ENCODE results near the gene CAMSAP1.
"Not testable (repeated sequence)": the region's sequence is repeated elsewhere in the genome, so short reads cannot be mapped to it uniquely, and the experiment has no call there.

Gene CAMSAP1

DNA sequence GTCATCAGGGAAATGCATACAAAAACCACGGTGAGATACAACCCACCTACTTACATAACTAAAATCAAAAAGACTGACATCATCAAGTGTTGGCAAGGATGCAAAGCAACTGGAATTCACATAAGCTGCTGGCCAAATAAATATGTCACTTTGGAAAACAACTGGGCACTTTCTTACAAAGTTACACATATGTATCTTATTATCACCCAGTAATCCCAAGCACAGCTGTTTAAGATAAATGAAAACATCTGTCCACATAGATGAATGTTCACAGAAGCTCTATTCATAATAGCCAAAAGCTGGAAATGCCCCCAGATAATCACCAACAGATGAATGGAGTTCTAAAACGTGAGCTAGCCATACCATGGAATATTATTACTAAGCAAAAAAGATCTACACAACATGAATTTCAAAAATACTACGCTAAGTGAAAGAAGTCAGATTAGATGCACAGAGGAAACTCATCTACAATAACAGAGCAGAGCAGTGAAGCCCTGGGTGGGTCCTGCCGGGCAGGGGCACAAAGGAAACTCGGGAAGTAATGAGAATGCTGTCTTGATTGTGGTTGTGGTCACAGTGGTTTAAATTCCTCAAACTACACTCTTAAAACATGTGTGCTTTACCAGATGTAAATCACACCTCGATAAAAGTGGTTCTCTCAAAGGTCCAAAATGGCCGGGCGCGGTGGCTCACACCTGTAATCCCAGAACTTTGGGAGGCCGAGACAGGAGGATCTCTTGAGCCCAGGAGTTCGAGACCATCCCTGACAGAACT, 8.5 kb downstream of the CAMSAP1 start:
- no peak for DNase-seq (ENCODE audit: low read depth in 2 of 2)

DNA sequence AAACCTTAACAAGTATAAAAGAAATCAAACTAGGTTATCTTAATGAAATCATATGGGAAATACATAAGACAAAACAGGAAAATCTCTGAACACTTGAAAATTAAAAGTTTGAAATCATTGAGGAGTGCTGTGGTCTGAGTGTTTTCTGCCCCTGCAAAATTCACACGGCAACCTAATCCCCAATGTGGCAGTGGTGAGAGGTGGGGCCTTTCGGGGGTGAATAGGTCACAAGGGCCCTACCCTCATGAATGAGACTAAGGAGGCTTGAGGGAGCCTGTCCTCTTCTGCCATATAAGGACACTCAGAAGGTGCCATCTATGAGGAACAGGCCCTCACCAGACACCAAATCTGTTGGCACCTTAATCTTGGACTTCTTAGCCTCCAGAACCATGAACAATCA, 10.7 kb downstream of the CAMSAP1 start:
- no peak for DNase-seq (ENCODE audit: low read depth in 2 of 2)

DNA sequence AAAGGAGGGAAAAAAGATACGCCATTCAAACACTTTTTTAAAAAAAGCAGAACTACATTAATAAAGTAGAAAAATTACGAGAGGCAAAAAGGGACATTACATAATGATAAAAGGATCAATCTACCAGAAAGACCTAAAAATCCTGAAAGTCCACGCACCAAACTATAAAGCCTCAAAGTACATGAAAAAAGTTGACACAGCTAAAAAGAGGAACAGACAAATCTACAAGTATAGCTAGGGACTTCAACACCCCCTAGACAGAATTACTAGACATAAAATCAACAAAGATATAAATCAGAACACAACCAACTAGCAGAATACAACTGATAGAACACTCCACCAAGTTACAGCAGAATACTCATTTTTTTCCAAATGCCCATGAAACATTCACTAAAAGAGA, 11.1 kb downstream of the CAMSAP1 start:
- no peak for DNase-seq (ENCODE audit: low read depth in 2 of 2)

DNA sequence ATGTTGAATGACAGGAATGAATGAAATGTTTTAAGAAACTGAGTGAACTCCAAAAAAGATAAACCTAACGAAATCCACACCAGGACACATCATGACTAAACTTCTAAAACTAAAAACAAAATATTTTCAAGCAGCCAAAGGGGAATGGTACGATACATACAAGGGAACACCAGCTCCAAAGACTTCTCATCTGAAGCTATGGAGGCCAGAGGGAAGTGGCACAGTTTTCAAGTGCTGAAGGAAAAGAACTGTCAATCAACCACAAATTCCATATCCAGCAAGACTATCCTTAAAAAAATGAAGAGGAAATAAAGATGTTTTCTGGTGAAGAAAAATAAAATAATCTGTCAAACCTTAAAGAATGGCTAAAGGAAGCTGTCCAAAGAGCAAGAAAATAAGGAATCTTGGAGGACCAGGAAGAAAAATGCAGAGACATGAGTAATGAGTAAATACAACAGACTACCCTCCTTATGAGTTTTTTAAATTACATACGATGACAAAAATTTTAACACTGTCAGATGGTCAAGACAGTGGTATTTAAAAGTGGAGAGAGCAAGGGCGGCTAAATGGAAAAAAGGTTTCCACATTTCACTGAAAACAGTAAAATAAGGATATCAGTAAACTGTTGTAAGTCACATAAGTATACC, 12.0 kb downstream of the CAMSAP1 start:
- no peak for DNase-seq (ENCODE audit: low read depth in 2 of 2)

DNA sequence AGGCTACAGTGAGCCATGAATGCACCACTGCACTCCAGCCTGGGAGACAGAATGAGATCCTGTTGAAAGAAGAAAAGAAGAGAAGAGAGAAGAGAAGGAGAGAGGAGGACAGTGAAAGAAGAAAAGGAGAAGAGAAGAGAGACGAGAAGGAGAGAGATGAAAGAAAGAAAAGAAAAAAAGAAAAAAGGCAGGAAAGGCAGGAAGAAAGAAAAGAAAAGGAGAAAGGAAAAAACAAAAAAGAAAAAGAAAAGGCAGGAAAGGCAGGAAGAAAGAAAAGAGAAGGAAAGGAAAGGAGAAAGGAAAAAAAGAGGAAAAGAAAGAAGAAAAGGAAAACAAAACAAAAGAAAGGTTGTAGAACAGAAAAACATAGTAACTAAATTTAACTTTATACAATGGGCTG, 14.2 kb downstream of the CAMSAP1 start:
- DNase-seq (ENCODE audit: low read depth in 2 of 2), result no peak

DNA sequence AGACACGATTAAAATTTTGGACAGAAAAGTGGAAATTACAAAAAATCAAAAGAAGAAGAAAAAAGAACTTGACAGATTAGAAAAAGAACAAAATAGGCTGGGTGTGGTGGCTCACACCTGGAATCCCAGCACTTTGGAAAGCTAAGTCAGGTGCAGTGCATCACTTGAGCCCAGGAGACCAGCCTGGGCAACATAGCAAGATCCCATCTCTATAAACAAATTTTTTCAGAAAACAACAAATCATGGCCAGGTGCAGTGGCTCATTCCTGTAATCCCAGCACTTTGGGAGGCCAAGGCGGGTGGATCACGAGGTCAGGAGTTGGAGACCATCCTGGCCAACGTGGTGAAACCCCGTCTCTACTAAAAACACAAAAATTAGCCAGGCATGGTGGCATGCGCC, 15.0 kb downstream of the CAMSAP1 start:
- not testable (repeated sequence) for DNase-seq (ENCODE audit: low read depth in 2 of 2)

DNA sequence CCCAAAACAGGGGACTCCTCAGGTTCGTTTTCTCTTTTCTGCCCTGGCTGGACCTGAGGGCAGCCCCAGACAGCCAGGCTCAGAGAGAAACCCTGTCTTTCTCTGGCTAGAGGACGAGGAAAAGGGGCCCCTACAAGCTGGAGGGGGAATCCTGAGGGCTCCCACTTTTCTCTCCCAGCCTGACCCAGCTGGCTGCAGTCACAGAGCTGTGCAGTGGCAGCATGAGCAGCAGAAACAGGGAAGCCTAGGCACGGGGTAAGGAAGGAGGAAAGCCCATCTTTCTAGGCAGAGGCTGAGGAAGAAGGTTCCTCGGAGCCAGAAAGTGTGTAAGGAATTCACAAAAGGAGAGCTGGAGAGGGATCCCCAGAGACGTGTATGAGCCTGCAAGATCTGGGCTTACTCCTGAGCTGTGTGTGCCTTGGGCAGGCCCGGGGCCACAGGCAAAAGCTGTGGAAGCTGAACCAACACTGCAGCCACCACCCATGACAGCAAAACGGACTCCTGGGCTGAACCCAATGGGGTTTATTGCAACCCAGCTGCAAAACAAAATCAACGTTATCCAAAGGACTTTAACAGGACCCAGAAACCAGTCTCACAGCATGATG, 16.2 kb downstream of the CAMSAP1 start:
- DNase-seq (ENCODE audit: low read depth in 2 of 2), result no peak

DNA sequence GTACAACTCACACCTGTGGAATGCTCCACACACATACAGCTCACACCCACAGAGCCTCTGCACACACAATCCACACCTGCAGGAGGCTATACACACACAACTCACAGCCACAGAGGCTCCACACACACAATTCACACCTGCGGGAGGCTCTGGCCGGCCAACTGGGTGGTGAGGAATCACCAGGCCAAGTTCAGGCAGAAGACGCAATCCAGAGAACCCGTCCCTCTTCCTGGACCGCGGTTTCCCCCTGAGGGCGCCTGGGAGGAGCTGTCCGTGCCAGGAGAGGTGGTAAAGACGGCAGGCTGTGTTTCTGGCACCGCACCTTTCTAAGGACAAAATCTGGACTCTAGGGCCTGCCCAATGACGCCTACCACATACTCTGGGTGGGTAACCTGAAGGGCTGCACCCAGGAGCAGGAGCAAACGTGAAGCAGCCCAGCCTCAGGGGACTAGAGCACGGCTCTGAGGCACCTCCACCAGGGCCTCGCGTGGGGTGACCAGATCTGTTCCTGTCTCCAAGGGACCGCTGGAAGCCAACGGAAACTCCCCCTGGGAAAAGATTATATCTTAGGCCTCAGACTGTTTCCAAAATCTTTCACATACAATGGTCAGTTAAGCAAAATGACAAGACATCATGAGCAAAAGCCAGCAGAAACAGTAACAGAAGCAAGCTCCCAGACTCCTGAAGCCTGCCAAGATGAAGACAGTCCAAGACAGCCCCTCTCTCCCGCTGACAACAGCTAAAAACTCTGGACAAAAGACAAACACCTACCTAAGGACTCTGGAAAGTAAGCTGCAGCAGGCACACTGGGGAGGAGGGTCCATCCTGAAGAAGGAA, 16.9 kb downstream of the CAMSAP1 start:
- DNase-seq (ENCODE audit: low read depth in 2 of 2), result no peak

DNA sequence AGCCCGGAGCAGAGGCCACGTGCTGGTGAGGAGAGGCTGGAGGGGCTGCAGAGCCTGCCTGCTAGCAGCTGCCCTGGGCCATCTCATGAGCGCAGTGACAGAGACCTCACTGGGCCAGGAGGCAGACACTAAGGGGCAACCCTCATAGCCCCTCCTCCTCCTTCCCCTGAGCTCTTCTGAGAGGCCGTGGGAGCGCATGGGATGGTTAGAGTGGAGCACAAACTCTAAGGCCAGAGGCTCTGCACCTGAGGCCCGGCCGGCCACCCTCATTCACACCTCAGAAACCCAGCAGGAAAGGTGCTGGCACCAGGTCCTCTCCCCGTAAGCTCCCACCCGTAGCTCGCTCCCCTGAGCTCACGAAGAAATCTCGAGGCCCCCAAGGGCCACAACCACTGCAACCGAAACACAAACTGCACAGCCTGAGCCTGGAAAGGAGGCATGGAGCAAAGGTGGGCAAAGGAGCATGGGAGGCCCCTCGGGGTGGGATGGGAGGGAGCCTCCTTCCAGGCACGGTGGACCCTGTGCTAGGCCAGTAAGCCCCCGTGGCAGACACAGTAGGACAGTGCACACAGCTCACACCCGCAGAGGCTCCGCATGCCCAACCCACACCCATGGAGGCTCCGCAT, 17.7 kb downstream of the CAMSAP1 start:
- no peak for DNase-seq (ENCODE audit: low read depth in 2 of 2)

DNA sequence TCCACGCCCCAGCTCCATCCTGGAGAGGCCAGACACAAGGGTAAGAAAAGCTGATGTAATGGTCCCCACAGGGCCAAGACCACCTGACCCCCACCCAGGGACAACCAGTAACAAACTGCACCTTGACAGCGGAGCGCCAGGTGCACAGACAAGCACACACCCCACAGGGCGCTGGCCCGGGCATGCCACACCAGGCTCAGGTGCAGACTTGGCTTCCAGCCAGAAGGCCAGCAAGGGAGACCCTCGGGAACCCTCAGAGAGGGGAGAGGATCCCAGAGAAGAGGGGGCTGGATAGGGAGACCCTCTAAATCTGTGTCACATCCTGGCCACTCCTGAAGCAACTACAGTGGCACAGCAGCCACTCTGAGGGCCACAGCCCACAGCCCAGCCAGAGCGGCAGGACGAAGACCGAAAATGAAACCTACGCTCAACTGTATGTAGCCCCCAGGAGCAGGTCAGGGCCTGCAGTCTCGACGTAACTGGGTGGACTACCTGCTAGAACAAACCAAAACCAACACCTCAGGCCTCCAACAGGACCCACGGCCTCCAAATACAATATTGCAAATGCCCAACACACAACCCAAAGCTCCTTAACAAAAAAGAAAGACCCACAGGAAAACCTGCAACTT, 18.5 kb downstream of the CAMSAP1 start:
- no peak for DNase-seq (ENCODE audit: low read depth in 2 of 2)

DNA sequence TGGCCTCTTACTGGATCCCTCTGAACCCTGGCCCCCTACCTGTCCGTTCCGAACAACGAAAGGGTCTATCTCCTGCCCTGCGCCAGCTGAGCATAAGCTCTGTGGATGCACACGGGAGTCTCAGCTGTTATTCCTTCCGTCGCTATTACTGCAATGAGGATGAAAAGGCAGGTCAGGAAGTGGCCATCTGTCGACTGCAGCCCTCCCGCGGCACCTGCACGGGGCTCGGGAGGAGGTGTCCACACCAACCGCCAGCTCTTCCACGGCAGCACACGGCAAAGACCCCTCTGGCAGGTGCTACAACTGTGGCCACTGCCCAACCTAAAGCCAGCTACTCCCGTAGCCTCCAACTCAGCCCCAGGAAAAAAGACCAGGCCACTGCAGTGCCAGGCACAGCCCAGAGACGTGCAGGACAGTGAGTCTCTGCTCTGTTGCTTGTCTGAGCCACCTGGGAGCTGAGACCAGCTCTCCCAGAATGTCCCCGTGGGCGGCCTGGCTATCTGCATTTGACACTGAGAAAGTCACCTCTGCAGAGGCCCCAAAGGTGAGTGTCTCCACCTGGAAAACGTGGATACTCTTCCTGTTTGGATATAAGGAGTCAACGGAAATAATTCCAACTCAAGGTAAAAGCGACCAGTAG, 19.1 kb downstream of the CAMSAP1 start:
- no peak for DNase-seq (ENCODE audit: low read depth in 2 of 2)

DNA sequence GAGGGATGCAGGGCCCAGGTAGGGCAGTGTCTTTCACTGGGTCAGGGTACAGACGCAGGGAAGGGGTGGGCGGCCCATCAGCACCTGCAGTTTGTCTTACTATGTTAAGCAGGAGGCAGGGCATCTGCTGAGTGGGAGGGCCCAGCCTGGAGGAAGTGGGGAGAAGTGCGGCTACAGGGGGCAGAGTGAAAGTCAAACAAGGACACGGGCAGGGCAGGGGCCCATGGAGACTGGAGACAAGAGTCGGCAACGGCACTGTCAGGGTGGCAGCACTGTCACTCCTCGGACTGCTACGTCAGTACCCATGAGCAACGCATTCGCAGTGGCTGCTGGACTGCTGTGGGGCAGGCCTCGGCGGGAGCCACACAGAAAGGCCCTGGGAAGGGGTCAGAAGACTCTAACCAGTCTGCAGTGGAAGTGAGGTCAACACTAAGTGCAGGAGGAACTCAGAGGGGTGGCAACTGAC, 19.7 kb downstream of the CAMSAP1 start:
- no peak for DNase-seq (ENCODE audit: low read depth in 2 of 2)

DNA sequence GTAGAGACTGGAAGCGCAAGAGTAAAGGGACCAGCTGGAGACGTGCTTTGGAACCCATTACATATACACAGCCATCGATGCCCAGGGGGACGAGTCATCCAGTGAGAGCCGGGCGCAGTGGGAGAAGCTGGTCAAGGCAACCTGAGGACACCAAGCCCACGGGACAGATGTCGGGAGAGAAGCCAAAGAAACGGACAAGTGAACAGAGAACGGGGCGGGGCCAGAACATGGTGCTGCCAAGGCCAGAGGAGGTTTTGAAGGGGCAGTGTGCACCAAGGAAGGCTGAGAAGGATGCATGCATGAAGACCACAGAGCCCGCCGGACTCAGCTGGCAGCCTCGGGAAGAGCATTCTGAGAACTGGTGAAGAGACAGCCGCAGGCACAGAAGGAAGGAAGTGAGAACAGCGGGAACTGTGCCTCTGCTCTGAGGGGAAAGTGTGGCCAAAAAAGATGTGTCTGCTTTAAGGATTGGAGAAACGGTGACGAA, 20.3 kb downstream of the CAMSAP1 start:
- DNase-seq (ENCODE audit: low read depth in 2 of 2), result no peak

DNA sequence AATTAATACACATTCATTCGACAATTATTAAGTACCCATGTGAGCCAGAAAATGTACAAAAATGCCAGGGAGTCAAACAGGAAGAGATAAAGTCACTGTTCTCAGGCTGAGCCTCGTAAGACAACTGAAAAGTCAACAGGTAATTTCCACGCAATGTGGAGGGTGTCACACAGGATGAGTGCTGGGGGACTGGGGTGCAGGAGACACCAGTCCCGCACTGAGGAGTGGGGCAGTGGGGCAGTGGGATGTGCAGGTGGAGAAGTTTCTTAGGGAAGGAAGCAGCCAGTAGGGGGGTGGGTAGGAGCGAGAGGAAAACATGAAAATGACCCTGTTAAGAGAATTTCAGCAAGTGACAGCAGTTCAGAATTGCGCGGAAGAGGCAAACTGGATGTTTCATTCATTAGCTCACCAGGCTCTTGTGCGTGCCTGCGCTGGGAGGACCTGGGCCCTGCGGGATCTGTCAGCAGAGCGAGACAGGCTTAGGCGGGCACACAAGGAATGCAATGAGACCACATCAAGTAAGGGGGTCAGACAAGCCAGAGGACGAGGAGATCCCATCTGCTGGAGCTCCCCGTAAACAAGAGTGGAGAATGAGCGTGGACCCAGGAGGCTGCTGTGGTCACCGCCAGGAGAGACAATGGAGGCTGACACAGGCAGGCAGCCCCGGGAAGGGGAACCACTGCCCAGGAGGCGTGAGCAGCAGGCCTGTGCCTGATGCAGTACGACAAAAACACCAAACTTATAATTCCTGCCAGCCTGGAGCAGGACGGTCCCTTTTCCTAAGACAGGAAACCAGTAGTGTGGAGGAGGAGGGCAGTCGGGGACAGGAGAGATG, 21.0 kb downstream of the CAMSAP1 start:
- DNase-seq (ENCODE audit: low read depth in 2 of 2), result no peak

DNA sequence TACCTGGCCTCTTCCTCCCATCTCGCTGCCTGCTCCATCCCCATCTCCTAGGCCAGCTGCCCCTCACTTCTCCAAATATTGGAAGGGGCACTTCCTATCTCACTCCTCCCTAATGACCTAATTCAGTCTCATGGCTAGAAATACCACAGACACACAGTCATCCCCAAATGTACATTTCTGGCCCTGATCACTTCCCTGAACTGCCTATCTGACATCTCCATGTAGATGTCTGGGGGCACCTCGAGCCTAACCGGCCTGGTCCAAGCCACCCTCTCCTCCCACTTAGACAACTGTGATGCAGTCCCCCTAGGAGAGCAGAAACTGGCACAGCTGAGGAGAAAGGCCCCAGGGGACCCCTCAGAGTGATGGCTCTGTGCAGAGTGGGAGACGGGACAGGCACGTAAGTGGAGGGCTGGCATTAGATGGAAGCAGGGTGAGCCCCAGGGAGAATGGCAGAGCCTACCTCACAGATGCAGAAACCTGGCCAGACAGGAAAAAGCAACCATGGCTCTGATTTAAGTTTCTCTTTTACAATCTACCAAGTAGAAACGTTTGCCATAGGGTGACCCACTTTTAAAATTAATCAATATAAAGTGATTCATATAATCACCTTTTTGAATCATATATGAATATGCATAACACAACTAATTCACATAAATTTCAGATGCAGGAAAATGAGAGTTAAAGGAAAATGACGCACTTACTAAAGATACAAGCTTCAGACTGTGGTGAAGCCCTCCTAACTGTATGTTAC, 22.1 kb downstream of the CAMSAP1 start:
- no peak for DNase-seq (ENCODE audit: low read depth in 2 of 2)

DNA sequence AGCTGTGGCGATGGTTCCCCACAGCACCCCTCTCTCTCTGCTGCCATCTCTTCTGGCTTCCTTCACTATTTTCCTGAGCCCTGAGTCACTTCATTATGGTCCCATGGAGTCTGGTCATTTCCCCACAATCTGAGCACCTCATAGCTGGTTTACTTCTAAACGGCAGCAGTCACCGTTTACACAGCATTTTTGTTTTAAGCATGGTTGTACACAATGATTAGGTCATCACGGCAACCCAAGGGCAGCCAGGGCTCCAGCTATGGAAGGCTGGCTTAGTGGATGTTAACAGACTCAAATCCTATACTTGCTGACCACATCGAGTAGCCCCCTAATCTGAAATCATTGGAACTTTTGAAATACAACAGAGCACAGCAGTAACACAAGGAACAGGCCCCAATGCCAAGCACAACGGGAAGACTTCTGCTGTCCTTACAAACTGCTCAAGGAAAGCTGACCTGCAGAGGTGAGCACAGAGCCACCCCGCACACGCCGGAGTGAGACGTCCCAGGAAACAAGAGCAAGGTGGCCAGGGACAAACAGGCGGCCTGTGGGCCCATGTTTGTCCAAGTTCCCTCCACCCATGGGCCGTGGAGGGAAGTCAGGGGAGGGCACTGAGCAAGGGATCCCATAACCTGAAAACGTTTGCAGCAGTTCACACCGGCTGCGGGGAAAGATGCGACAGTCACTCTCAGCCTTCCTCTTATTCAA, 22.9 kb downstream of the CAMSAP1 start:
- DNase-seq (ENCODE audit: low read depth in 2 of 2), result no peak

DNA sequence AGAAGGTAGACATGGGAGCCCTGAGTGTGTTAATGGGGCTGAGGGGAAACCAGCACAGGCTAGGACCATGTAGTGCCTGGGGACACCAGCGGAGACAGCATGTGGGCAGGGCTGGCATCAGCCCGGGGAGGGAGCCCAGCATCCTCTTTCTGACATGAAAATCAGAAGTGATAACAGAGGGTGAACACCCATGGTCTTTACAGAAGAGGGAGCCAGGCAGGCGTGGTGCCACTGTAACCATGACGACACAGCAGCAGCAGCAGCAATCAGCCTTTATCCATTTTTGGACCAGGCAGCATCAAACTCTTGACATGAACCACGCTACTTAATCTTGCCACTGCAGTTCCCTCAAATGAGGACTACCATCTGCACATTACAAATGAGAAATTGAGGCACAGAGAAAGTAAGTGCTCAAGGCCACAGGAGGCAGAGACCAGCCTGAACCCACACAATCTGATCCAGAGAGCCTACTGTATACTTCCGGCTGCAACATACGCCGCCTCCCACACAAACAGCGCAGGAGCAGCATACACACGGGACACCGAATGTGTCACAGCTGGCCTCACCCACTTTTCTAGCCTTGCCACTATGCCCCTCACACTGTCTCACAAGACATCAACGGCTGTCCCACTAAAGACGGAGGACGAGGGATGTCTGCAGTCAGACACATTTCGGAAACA, 23.8 kb downstream of the CAMSAP1 start:
- no peak for DNase-seq (ENCODE audit: low read depth in 2 of 2)

DNA sequence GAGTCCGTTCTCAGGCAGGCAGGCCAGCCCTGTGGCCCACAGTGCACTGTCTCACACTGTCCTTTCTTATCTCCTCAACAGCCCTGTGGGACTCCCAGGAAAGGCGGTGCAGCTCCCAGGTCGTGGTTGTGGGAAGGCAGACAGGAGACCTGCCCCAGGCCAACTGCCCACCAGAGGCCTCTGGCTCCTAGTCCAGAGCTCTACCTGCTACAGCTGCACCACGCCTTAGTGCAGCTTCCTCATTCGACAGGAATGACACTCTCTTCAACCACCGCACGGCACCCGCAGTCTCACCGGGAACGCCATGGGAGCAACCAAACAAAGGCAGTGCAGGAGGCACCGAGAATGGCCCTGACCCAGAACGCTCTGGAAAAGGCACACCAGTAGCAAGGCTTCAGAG, 25.3 kb downstream of the CAMSAP1 start:
- DNase-seq (ENCODE audit: low read depth in 2 of 2), result no peak
